ENCODE results near the gene TMEM244.

TMEM244 gene

DNA sequence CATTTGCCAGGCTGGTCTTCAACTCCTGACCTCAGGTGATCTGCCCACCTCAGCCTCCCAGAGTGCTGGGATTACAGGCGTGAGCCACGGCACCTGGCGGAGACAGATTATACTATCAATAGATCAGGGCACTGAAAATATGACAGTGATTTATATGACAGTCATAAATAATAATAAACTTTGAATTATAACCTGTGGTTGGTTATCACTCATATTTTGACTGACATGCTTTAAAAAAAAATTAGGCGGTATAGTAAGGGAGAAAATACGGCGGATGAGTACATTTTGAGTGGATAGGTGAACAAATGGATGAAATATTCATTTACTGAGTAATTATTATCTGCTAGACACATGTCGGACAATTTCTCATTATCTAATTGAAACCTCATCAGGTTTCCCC lies 28.8 kb downstream of the TMEM244 start:
- DNase-seq (ENCODE audit: low read depth), result no peak
- TF ChIP-seq MYC (IDR thresholded peaks at IDR 0.05; ENCODE audit: low read depth, low read length) (no peak), POLR2A (IDR thresholded peaks at IDR 0.05; ENCODE audit: extremely low read depth, insufficient read length) (no peak)
- TF ChIP-seq, protein P1, sequence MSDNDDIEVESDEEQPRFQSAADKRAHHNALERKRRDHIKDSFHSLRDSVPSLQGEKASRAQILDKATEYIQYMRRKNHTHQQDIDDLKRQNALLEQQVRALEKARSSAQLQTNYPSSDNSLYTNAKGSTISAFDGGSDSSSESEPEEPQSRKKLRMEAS (IDR thresholded peaks at IDR 0.05; ENCODE audit: low read depth, low read length), result no peak
- TF ChIP-seq, protein P2, sequence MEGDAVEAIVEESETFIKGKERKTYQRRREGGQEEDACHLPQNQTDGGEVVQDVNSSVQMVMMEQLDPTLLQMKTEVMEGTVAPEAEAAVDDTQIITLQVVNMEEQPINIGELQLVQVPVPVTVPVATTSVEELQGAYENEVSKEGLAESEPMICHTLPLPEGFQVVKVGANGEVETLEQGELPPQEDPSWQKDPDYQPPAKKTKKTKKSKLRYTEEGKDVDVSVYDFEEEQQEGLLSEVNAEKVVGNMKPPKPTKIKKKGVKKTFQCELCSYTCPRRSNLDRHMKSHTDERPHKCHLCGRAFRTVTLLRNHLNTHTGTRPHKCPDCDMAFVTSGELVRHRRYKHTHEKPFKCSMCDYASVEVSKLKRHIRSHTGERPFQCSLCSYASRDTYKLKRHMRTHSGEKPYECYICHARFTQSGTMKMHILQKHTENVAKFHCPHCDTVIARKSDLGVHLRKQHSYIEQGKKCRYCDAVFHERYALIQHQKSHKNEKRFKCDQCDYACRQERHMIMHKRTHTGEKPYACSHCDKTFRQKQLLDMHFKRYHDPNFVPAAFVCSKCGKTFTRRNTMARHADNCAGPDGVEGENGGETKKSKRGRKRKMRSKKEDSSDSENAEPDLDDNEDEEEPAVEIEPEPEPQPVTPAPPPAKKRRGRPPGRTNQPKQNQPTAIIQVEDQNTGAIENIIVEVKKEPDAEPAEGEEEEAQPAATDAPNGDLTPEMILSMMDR (IDR thresholded peaks at IDR 0.05; ENCODE audit: low read depth, low read length), result no peak
- no peak overlapping the region for H3K4me3 ChIP-seq (ENCODE audit: low read depth, low read length)

DNA sequence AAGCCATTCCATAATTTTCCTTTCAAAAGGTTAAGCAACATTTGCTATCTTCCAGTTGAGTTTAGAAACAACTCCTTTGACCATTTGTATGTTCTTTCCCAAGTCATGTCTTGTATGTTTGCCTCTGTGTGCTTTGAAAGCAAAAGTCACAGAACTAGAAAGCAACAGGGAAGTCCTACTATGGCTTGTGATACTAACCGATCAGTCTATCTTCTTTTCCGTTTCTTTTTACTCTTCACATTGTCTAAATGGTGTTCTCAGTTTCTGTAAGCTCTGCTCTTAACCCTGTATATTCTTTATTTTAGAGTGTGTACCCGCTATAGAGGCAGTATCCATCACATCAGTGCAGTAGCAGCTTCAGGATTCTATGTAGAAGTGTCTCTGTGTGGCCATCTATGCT lies 32.9 kb downstream of the TMEM244 start:
- TF ChIP-seq POLR2A (IDR thresholded peaks at IDR 0.05; ENCODE audit: extremely low read depth, insufficient read length), result no peak
- TF ChIP-seq, protein P1 (IDR thresholded peaks at IDR 0.05; ENCODE audit: low read depth, low read length), result no peak
- TF ChIP-seq MYC (IDR thresholded peaks at IDR 0.05; ENCODE audit: low read depth, low read length), result no peak
- TF ChIP-seq, protein P2 (IDR thresholded peaks at IDR 0.05; ENCODE audit: low read depth, low read length), result no peak
- DNase-seq (ENCODE audit: low read depth), result no peak
- no peak overlapping the region for H3K4me3 ChIP-seq (ENCODE audit: low read depth, low read length)

DNA sequence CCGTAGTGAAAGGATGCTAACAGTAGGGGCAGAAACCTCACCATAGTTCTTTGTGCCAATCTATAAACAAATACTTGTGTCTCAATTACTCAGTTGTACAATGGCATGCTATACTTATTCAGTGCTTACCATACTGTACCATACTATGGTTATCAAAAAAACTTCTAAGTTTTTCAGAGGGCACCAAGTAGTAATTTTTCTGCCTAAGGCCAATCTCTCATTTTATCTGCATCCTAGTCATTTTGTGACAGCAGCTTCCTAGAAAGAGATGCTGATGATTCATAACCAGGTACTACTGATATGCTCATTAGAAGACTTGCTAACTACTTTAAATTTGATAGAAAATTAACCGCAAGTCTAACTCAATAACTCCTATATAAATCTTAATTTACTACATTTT lies 42.9 kb downstream of the TMEM244 start:
- no peak overlapping the region for H3K4me3 ChIP-seq (ENCODE audit: low read depth, low read length)
- no peak for DNase-seq (ENCODE audit: low read depth)
- TF ChIP-seq POLR2A (IDR thresholded peaks at IDR 0.05; ENCODE audit: extremely low read depth, insufficient read length) (no peak), MYC (IDR thresholded peaks at IDR 0.05; ENCODE audit: low read depth, low read length) (no peak)
- TF ChIP-seq, protein P2 (IDR thresholded peaks at IDR 0.05; ENCODE audit: low read depth, low read length), result no peak
- TF ChIP-seq, protein P1 (IDR thresholded peaks at IDR 0.05; ENCODE audit: low read depth, low read length), result no peak

DNA sequence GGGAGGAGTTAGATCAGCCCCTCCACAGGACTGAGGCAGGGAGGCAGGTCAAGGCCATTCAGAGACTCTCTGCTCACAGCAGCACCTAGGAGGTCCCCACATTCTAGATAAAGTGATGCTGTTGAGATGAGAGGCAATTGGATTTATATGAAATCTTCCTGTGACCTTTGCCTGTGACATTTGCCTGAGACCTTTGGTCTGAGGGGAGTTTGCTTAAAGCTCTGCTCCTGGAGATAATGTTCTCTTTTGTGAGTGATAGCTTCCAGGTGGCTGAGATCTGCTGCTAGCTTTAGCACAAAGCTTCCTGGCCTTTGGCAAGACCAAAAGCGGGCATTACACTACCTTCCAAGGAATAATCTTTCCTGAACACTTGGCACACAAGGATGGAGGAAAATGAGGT lies 43.3 kb downstream of the TMEM244 start:
- H3K4me3 ChIP-seq (ENCODE audit: low read depth, low read length), result no peak overlapping the region
- no peak for DNase-seq (ENCODE audit: low read depth)
- TF ChIP-seq, protein P1 (IDR thresholded peaks at IDR 0.05; ENCODE audit: low read depth, low read length), result no peak
- TF ChIP-seq MYC (IDR thresholded peaks at IDR 0.05; ENCODE audit: low read depth, low read length) (no peak), POLR2A (IDR thresholded peaks at IDR 0.05; ENCODE audit: extremely low read depth, insufficient read length) (no peak)
- TF ChIP-seq, protein P2 (IDR thresholded peaks at IDR 0.05; ENCODE audit: low read depth, low read length), result no peak

DNA sequence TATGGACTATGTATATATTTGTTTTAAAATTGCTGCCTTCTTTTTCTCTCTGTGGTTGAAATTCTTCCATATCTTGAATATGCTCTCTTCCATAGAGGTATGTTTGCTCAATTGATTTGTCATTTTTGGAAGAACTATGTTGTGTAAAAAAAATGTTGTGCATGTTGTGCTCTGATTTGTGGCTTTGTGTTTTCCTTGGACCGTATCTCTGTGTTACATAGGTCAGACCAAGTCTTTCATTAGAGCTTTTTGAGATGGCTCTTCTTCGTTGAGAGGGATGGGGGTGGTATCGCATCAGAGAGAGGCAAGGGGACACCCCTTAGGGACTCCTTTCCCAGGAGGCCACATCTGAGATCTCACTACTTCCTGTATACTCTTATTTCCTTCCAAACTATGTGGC lies 43.8 kb downstream of the TMEM244 start:
- DNase-seq (ENCODE audit: low read depth), result no peak
- TF ChIP-seq POLR2A (IDR thresholded peaks at IDR 0.05; ENCODE audit: extremely low read depth, insufficient read length), result no peak
- no peak for TF ChIP-seq MYC (IDR thresholded peaks at IDR 0.05; ENCODE audit: low read depth, low read length)
- TF ChIP-seq, protein P1 (IDR thresholded peaks at IDR 0.05; ENCODE audit: low read depth, low read length), result no peak
- TF ChIP-seq, protein P2 (IDR thresholded peaks at IDR 0.05; ENCODE audit: low read depth, low read length), result no peak
- no peak overlapping the region for H3K4me3 ChIP-seq (ENCODE audit: low read depth, low read length)
